GM21360 (cell line): ENCODE measurements around the gene CEP112.
"Not testable (repeated sequence)": the region's sequence is repeated elsewhere in the genome, so short reads cannot be mapped to it uniquely, and the experiment has no call there.

ENCODE experiments used
- ATAC-seq: cut with Tn5 transposase; IDR thresholded peaks from one replicate; pipeline ENCODE4 v1.9.1; 2021; ENCODE audit warnings: mild to moderate bottlenecking, moderate library complexity; ENCODE audit not compliant: unreplicated experiment

The CEP112 gene

GRCh38 chr17:65790241-65790640 lies 401.7 kb downstream of the CEP112 start:
- ATAC-seq, result no peak

- no peak for ATAC-seq
These were observed 404.4 kb downstream of the CEP112 start for GRCh38 chr17:65787503-65787902.

- no peak for ATAC-seq
These were observed 405.5 kb downstream of the CEP112 start for GRCh38 chr17:65786479-65786878.

- no peak for ATAC-seq
These were observed 406.8 kb downstream of the CEP112 start for GRCh38 chr17:65785109-65785508.

GRCh38 chr17:65783845-65784334 lies 408.0 kb downstream of the CEP112 start:
- ATAC-seq, result no peak

- not testable (repeated sequence) for ATAC-seq
These were observed 409.7 kb downstream of the CEP112 start for GRCh38 chr17:65782104-65782706.

GRCh38 chr17:65780111-65780510 lies 411.8 kb downstream of the CEP112 start:
- no peak for ATAC-seq

- no peak for ATAC-seq
These were observed 415.0 kb downstream of the CEP112 start for GRCh38 chr17:65776890-65777289.

- no peak for ATAC-seq
These were observed 417.1 kb downstream of the CEP112 start for GRCh38 chr17:65774787-65775186.

- no peak for ATAC-seq
These were observed 418.9 kb downstream of the CEP112 start for GRCh38 chr17:65772989-65773388.

- no peak for ATAC-seq
These were observed 420.2 kb downstream of the CEP112 start for GRCh38 chr17:65771704-65772103.

- no peak for ATAC-seq
These were observed 428.1 kb downstream of the CEP112 start for GRCh38 chr17:65763786-65764185.

- no peak for ATAC-seq
These were observed 429.0 kb downstream of the CEP112 start for GRCh38 chr17:65762973-65763372.

GRCh38 chr17:65759532-65759931 lies 432.4 kb downstream of the CEP112 start:
- ATAC-seq, result no peak

- ATAC-seq, result no peak
These were observed 435.2 kb downstream of the CEP112 start for GRCh38 chr17:65756760-65757159.

GRCh38 chr17:65755799-65756198 lies 436.1 kb downstream of the CEP112 start:
- ATAC-seq, result no peak

GRCh38 chr17:65754630-65755029 lies 437.3 kb downstream of the CEP112 start:
- no peak for ATAC-seq

GRCh38 chr17:65754081-65754480 lies 437.9 kb downstream of the CEP112 start:
- no peak for ATAC-seq

- ATAC-seq, result no peak
These were observed 438.6 kb downstream of the CEP112 start for GRCh38 chr17:65753348-65753747.

- ATAC-seq, result no peak
These were observed 440.7 kb downstream of the CEP112 start for GRCh38 chr17:65751263-65751662.

GRCh38 chr17:65750631-65751115 lies 441.3 kb downstream of the CEP112 start:
- no peak for ATAC-seq

- ATAC-seq, result no peak
These were observed 441.8 kb downstream of the CEP112 start for GRCh38 chr17:65750166-65750565.

GRCh38 chr17:65749479-65749878 lies 442.5 kb downstream of the CEP112 start:
- no peak for ATAC-seq
